MM.1S (cell line): ENCODE data around the gene MMP24OS.

Experiments
- EZH2 ChIP-seq: fragments of 300-600 bp; sonication (generic); optimal IDR thresholded peaks from 2 replicates; pipeline ENCODE3; 2017; ENCODE audit warnings: low read depth, mild to moderate bottlenecking, antibody characterized with exemption, low read length, mixed read lengths
- EZH2phosphoT487 ChIP-seq: fragments of 300-600 bp; sonication (generic); IDR thresholded peaks from 2 replicates; pipeline ENCODE4 v1.6.1; 2018; ENCODE audit warnings: antibody characterized with exemption, low read length
- TF ChIP-seq, protein P1 (sequence below): fragments of 300-600 bp; sonication (generic); IDR thresholded peaks from 2 replicates; pipeline ENCODE4 v1.5.1; 2016; ENCODE audit warnings: antibody characterized with exemption, low read length, mixed read lengths

DNA sequence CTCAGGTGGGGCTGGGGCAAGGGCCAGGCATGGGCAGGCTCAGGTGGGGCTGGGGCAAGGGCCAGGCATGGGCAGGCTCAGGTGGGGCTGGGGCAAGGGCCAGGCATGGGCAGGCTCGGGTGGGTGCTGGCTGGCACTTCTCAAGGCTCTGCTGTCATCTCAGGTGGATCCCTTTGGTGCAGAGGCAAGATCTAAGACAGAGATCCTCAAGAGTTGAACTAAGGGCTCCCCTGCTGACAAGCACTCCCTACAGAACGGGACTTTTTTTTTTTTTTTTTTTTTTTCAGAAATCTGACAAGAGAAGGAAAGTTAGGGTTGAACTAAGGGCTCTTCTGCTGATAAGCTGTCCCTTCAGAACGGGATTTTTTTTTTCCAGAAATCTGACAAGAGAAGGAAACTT, 24.9 kb downstream of the MMP24OS start:
- TF ChIP-seq, protein P1, sequence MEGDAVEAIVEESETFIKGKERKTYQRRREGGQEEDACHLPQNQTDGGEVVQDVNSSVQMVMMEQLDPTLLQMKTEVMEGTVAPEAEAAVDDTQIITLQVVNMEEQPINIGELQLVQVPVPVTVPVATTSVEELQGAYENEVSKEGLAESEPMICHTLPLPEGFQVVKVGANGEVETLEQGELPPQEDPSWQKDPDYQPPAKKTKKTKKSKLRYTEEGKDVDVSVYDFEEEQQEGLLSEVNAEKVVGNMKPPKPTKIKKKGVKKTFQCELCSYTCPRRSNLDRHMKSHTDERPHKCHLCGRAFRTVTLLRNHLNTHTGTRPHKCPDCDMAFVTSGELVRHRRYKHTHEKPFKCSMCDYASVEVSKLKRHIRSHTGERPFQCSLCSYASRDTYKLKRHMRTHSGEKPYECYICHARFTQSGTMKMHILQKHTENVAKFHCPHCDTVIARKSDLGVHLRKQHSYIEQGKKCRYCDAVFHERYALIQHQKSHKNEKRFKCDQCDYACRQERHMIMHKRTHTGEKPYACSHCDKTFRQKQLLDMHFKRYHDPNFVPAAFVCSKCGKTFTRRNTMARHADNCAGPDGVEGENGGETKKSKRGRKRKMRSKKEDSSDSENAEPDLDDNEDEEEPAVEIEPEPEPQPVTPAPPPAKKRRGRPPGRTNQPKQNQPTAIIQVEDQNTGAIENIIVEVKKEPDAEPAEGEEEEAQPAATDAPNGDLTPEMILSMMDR, result no peak
- TF ChIP-seq EZH2, result no peak
- TF ChIP-seq EZH2phosphoT487, result no peak
